OCI-LY1 (cell line): ENCODE results near the gene LGMN.

Experiments
- H2AFZ ChIP-seq: fragments of 200-600 bp; sonication (generic), shearing (Covaris generic); 2 replicates; pipeline ENCODE4 v1.6.0; 2014; ENCODE audit warnings: antibody characterized with exemption, mild to moderate bottlenecking, low read length
- H3F3A ChIP-seq: fragments of 200-600 bp; sonication (generic), shearing (Covaris generic); 2 replicates; pipeline ENCODE4 v1.6.0; 2014; ENCODE audit warnings: mild to moderate bottlenecking, antibody characterized with exemption, low read length, moderate library complexity; ENCODE audit not compliant: insufficient read depth
- H3K27ac ChIP-seq: fragments of 200-600 bp; sonication (generic); 2 replicates; pipeline ENCODE4 v1.5.1; 2014; ENCODE audit warnings: low read length, mixed run types, mild to moderate bottlenecking, low read depth; ENCODE audit not compliant: poor library complexity, severe bottlenecking
- H3K27me3 ChIP-seq: fragments of 200-600 bp; sonication (generic); 2 replicates; pipeline ENCODE4 v1.6.0; 2014; ENCODE audit warnings: antibody characterized with exemption, mild to moderate bottlenecking, low read length, moderate library complexity; ENCODE audit not compliant: insufficient read depth
- H3K36me3 ChIP-seq: fragments of 200-600 bp; sonication (generic); 2 replicates; pipeline ENCODE4 v1.6.1; 2014; ENCODE audit warnings: mild to moderate bottlenecking, antibody characterized with exemption, low read length, moderate library complexity, mixed read lengths; ENCODE audit not compliant: insufficient read depth
- H3K4me1 ChIP-seq: fragments of 200-600 bp; sonication (generic); 2 replicates; pipeline ENCODE4 v1.5.1; 2014; ENCODE audit warnings: mild to moderate bottlenecking, low read length, moderate library complexity; ENCODE audit not compliant: insufficient read depth, severe bottlenecking
- H3K4me2 ChIP-seq: fragments of 200-600 bp; sonication (generic), shearing (Covaris generic); 2 replicates; pipeline ENCODE4 v1.6.1; 2014; ENCODE audit warnings: low read length
- H3K4me3 ChIP-seq: fragments of 200-600 bp; sonication (generic); 2 replicates; pipeline ENCODE4 v1.5.1; 2014; ENCODE audit warnings: low read length, low read depth, mild to moderate bottlenecking, mixed read lengths; ENCODE audit not compliant: poor library complexity, severe bottlenecking
- H3K79me2 ChIP-seq: fragments of 200-600 bp; shearing (Covaris generic); 2 replicates; pipeline ENCODE4 v1.6.1; 2016; ENCODE audit warnings: mixed run types, low read length, mixed read lengths; ENCODE audit not compliant: insufficient read depth
- H3K9ac ChIP-seq: fragments of 200-600 bp; sonication (generic), shearing (Covaris generic); 2 replicates; pipeline ENCODE4 v1.6.1; 2014; ENCODE audit warnings: mild to moderate bottlenecking, low read length, mixed read lengths
- H3K9me2 ChIP-seq: fragments of 200-600 bp; sonication (generic), shearing (Covaris generic); 2 replicates; pipeline ENCODE4 v1.6.1; 2014; ENCODE audit warnings: low read depth, mild to moderate bottlenecking, low read length, mixed read lengths
- H3K9me3 ChIP-seq: fragments of 200-600 bp; shearing (Covaris generic); 2 replicates; pipeline ENCODE4 v1.6.1; 2014; ENCODE audit warnings: low read length, mixed read lengths
- H4K20me1 ChIP-seq: fragments of 200-600 bp; sonication (generic), shearing (Covaris generic); 2 replicates; pipeline ENCODE4 v1.6.0; 2016; ENCODE audit warnings: mild to moderate bottlenecking, low read length; ENCODE audit not compliant: insufficient read depth
- EZH2 ChIP-seq: fragments of 200-600 bp; sonication (generic), shearing (Covaris generic); IDR thresholded peaks from 2 replicates; pipeline ENCODE4 v1.8.0; 2017; ENCODE audit warnings: borderline replicate concordance, mixed run types, mild to moderate bottlenecking, antibody characterized with exemption, low read length, moderate library complexity, mixed read lengths
- TF ChIP-seq, protein P1 (sequence below): fragments of 200-600 bp; sonication (generic), shearing (Covaris generic); IDR thresholded peaks from 2 replicates; pipeline ENCODE4 v1.5.1; 2017; ENCODE audit warnings: mild to moderate bottlenecking, antibody characterized with exemption, low read length, moderate library complexity, mixed read lengths

The LGMN gene

GRCh38 chr14:92726135-92726932 is 22.1 kb downstream of the LGMN start:
- Histone ChIP-seq H2AFZ (no peak overlapping the region), H4K20me1 (no peaks in the 10 kb centered on the region), H3K27me3 (no peaks in the 10 kb centered on the region), H3K4me1 (no peaks in the 10 kb centered on the region), H3K79me2 (no peaks in the 10 kb centered on the region), H3K9ac (no peak overlapping the region), H3K9me3 (no peaks in the 10 kb centered on the region), H3F3A (no peaks in the 10 kb centered on the region), H3K9me2 (no peaks in the 10 kb centered on the region), H3K4me3 (no peak overlapping the region), H3K4me2 (no peak overlapping the region), H3K27ac (no peak overlapping the region), H3K36me3 (no peaks in the 10 kb centered on the region)
- TF ChIP-seq EZH2 = no peak
- TF ChIP-seq, protein P1, sequence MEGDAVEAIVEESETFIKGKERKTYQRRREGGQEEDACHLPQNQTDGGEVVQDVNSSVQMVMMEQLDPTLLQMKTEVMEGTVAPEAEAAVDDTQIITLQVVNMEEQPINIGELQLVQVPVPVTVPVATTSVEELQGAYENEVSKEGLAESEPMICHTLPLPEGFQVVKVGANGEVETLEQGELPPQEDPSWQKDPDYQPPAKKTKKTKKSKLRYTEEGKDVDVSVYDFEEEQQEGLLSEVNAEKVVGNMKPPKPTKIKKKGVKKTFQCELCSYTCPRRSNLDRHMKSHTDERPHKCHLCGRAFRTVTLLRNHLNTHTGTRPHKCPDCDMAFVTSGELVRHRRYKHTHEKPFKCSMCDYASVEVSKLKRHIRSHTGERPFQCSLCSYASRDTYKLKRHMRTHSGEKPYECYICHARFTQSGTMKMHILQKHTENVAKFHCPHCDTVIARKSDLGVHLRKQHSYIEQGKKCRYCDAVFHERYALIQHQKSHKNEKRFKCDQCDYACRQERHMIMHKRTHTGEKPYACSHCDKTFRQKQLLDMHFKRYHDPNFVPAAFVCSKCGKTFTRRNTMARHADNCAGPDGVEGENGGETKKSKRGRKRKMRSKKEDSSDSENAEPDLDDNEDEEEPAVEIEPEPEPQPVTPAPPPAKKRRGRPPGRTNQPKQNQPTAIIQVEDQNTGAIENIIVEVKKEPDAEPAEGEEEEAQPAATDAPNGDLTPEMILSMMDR = no peak

DNA sequence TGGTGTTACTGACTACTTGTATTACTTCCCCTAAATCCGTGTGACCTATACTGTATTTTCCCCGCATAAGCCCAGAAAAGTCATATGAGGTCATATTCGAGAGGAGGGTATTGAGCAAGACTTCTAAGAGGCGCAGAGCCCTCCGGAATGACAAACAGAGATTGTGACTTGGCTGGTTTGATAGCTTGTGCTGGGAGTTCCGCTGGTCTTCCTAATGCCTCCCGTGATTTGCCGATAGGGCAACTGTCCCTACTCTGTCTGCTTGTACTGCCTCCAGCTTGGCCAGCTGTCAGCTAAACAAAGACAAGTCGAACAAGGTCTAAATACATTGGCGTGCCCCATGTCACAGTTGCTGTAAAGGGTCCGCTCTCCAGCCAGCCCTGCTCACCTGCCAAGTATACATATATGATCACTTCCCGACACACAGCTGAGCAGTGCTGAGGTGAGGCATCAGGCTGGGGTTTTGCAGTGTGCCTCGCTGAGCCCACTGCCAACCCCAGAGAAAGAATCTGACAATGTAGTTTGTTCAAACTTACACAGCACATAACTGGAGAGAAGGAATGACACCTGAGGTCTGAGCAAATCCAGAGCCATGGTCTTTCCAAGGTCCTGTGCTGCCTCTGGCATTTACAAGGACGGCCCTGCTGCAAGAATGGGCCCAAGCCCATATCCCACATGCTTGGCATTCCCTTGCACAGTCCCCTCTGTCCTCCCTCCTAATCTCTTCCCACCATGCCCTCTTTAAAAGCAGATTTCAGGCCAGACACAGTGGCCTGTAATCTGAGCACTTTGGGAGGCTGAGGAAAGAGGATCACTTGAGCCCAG is 23.7 kb downstream of the LGMN start:
- no peak for TF ChIP-seq EZH2
- TF ChIP-seq, protein P1 = no peak
- no peak overlapping the region for H3K9ac ChIP-seq
- H3F3A ChIP-seq = no peaks in the 10 kb centered on the region
- no peaks in the 10 kb centered on the region for H3K4me1 ChIP-seq
- H3K4me3 ChIP-seq = no peak overlapping the region
- H3K9me2 ChIP-seq = no peaks in the 10 kb centered on the region
- no peaks in the 10 kb centered on the region for H3K36me3 ChIP-seq
- no peak overlapping the region for H2AFZ ChIP-seq
- no peak overlapping the region for H3K27ac ChIP-seq
- H3K27me3 ChIP-seq = no peaks in the 10 kb centered on the region
- no peak overlapping the region for H3K4me2 ChIP-seq
- no peaks in the 10 kb centered on the region for H3K9me3 ChIP-seq
- no peaks in the 10 kb centered on the region for H4K20me1 ChIP-seq
- no peaks in the 10 kb centered on the region for H3K79me2 ChIP-seq

- Histone ChIP-seq H3K4me1 (no peaks in the 10 kb centered on the region), H3K9me2 (no peaks in the 10 kb centered on the region), H3K27ac (no peak overlapping the region), H3K36me3 (no peaks in the 10 kb centered on the region), H3K9ac (no peak overlapping the region), H3K4me3 (no peak overlapping the region), H3K4me2 (no peak overlapping the region), H3F3A (no peaks in the 10 kb centered on the region), H2AFZ (no peak overlapping the region), H4K20me1 (no peaks in the 10 kb centered on the region), H3K27me3 (no peaks in the 10 kb centered on the region), H3K9me3 (no peaks in the 10 kb centered on the region), H3K79me2 (no peaks in the 10 kb centered on the region)
- TF ChIP-seq, protein P1 = no peak
- no peak for TF ChIP-seq EZH2
Observed at GRCh38 chr14:92719890-92720323, 28.5 kb downstream of the LGMN start.
